BE2C (cell line): ENCODE results near the gene MARCKS.

Experiments
- DNase-seq: peaks from one replicate; pipeline ENCODE4 v3.0.0-alpha.2; 2020
- H3K27me3 ChIP-seq: fragments of 250-450 bp; sonication (Bioruptor Pico); 2 replicates; pipeline ENCODE4 v1.5.1; 2020; ENCODE audit warnings: mild to moderate bottlenecking
- H3K36me3 ChIP-seq: fragments of 250-450 bp; sonication (Bioruptor Pico); 2 replicates; pipeline ENCODE4 v1.5.1; 2020; ENCODE audit warnings: mild to moderate bottlenecking
- H3K4me1 ChIP-seq: fragments of 250-450 bp; sonication (Bioruptor Pico); 2 replicates; pipeline ENCODE4 v1.5.1; 2020
- H3K4me3 ChIP-seq: 2 replicates; pipeline ENCODE4 v1.5.1; 2011; ENCODE audit warnings: low read depth, low read length
- H3K9me3 ChIP-seq: fragments of 250-450 bp; sonication (Bioruptor Pico); 2 replicates; pipeline ENCODE4 v1.5.1; 2020
- TF ChIP-seq, protein P1 (sequence below): IDR thresholded peaks from 2 replicates; pipeline ENCODE4 v1.5.1; 2012; ENCODE audit warnings: mild to moderate bottlenecking, low read depth, low read length

MARCKS gene

DNA sequence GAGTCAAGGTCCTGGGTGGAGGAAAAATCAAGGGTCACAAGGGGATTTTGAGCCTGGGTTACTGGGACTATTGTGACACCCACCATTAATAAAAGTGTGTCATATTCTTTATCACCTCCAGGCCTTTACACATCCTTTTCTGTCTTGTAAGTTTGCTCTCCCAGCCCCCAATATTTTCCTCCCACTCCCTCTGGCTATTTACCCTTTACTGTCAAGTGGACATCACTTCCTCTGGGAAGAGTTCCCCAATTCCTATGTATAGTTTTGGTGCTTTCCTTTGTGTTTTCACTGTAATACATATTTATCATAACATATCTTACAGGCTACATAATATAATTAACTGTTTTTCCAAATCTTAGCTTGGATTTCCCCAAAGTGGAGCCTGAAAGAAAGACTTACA is 36.3 kb downstream of the MARCKS start:
- no peaks in the 10 kb centered on the region for H3K27me3 ChIP-seq
- TF ChIP-seq, protein P1, sequence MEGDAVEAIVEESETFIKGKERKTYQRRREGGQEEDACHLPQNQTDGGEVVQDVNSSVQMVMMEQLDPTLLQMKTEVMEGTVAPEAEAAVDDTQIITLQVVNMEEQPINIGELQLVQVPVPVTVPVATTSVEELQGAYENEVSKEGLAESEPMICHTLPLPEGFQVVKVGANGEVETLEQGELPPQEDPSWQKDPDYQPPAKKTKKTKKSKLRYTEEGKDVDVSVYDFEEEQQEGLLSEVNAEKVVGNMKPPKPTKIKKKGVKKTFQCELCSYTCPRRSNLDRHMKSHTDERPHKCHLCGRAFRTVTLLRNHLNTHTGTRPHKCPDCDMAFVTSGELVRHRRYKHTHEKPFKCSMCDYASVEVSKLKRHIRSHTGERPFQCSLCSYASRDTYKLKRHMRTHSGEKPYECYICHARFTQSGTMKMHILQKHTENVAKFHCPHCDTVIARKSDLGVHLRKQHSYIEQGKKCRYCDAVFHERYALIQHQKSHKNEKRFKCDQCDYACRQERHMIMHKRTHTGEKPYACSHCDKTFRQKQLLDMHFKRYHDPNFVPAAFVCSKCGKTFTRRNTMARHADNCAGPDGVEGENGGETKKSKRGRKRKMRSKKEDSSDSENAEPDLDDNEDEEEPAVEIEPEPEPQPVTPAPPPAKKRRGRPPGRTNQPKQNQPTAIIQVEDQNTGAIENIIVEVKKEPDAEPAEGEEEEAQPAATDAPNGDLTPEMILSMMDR = no peak
- no peaks in the 10 kb centered on the region for H3K9me3 ChIP-seq
- H3K4me3 ChIP-seq = no peak overlapping the region
- H3K36me3 ChIP-seq = no peaks in the 10 kb centered on the region
- no peak for DNase-seq
- no peaks in the 10 kb centered on the region for H3K4me1 ChIP-seq

DNA sequence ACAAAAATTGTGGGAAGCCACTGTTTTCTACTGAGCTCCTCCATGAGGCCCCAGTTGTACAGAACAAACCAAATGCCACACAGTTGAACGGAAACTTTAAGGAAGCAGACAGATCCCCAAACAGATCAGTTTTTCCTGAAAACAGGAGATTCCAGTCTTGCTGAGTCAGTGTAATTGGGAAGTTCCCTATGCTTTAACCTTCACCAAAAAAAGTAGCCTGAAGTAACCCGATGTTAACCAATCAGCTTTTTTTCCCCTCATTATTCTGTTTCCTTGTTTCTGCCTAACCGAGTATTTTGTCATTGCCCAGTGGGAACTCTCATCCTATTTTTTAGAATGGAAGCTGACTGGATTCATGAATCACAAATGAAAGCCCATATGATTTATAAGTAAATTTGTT is 36.7 kb downstream of the MARCKS start:
- DNase-seq = no peak
- no peaks in the 10 kb centered on the region for H3K27me3 ChIP-seq
- no peaks in the 10 kb centered on the region for H3K4me1 ChIP-seq
- no peak overlapping the region for H3K4me3 ChIP-seq
- no peaks in the 10 kb centered on the region for H3K9me3 ChIP-seq
- TF ChIP-seq, protein P1 = no peak
- no peaks in the 10 kb centered on the region for H3K36me3 ChIP-seq

DNA sequence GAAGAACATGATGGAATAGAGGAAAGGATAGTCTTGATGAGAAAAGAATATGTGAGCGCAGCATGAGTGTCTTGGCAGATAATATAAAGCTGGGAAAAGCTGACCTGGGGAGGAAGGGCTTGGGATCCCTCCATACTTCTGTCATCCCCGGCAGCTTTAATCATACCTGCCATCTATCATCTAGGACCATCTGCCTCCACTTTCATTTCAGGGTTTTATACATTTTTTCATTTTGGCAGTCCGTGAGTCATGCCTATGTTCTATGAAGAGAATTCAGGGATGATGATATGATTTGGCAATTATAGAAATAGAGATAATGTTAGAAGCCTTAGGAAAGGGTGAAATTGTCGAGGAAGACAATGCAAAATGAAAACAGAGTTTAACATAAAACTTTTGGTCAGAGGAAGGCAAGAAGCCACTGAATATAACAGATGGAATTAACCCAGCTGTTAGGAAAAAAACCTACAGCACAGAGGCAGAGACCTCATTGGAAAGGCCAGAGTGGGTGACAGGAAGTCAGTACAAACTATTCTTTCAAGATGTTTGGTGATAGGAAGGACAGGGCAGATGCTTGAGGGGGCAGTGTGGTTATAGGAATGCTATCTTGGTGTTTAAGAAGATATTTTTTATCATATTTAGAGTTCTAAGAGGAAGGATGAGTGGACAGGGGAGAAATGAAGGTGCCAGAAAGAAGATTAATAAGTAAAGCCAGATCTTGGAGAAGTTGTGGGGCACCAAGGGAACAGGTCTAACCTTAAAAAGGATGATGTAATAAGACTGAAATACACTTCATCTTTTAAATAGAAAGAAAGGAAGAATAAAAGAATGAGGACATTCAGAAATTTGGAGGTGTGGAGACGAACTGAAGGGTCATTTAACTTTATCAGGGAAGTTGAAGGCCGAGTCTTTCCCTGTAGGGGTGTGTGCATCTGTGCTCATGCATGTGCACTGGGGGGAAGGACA is 37.8 kb downstream of the MARCKS start:
- TF ChIP-seq, protein P1 = no peak
- H3K36me3 ChIP-seq = no peaks in the 10 kb centered on the region
- H3K27me3 ChIP-seq = no peaks in the 10 kb centered on the region
- no peaks in the 10 kb centered on the region for H3K4me1 ChIP-seq
- no peak for DNase-seq
- H3K4me3 ChIP-seq = no peak overlapping the region
- no peaks in the 10 kb centered on the region for H3K9me3 ChIP-seq

DNA sequence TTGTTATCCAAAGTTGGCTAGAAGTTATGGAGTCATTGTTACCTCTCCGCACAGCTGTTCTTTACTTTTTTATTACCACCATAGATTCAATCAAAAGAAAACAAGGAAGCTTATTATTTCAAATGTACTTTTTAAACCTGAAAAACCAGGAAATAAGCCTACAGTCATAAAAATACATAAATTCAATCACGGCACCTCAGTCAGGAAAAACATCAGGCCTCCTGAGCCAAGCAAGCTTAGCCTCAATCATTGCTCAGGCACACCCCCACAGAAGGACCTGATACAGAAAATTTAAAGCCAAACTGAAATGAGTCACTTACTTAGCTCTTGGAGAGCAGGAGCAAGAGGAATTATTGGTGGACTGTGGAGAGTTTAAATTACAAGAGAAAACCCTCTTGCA is 44.3 kb downstream of the MARCKS start:
- no peaks in the 10 kb centered on the region for H3K4me1 ChIP-seq
- no peaks in the 10 kb centered on the region for H3K36me3 ChIP-seq
- no peaks in the 10 kb centered on the region for H3K9me3 ChIP-seq
- no peaks in the 10 kb centered on the region for H3K27me3 ChIP-seq
- no peak overlapping the region for H3K4me3 ChIP-seq
- TF ChIP-seq, protein P1 = no peak
- no peak for DNase-seq

DNA sequence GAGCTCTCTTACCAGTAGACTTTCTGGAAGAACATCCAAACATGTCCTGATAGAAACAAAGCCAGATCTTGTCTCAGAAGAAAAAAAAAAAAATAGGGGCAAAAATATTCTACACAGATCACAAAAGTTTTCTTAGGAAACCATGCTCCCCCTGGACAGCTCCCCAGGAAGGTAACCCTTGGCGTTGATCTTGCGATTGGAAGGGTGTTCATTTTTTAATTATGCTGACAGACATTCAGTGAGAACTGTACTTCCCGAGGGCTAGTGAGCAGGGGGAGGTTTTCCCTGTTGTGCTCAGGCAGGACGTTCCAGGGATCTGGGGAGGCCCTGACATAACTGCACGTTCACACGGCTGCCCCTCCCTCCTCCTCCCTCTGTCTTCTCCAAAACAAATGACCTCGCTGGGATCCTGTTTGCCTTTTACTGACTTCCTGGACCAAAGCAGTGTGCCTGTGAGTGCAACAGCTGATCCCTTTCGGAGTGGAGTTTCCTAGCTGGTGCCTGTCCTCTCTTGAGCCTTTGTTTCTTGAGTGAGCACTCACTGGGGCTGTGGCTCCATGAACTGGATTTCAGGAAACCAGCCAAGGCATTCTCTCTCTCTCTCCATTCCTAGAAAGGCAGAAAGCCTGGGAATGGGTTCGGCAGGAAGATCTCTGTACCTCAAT is 46.7 kb downstream of the MARCKS start:
- DNase-seq = no peak
- Histone ChIP-seq H3K4me1 (no peaks in the 10 kb centered on the region), H3K36me3 (no peaks in the 10 kb centered on the region), H3K9me3 (no peaks in the 10 kb centered on the region), H3K4me3 (no peak overlapping the region), H3K27me3 (no peaks in the 10 kb centered on the region)
- TF ChIP-seq, protein P1 = no peak
